Measurements from ENCODE around the gene PLAGL1.

- TF ChIP-seq CTCF (IDR thresholded peaks at IDR 0.05) (no peak), POLR2A (IDR thresholded peaks at IDR 0.05) (no peak)
Measured at GRCh38 chr6:143993965-143994646, 14.0 kb downstream of the PLAGL1 start.
